ENCODE results near the gene PTPN20. TPM values are rescaled to one million over a fixed set of nuclear protein-coding genes. Genes with fewer than 3 reads are reported as not detected.

The PTPN20 gene
- total RNA-seq, 6 experiments from 2014 or later, result not detected

DNA sequence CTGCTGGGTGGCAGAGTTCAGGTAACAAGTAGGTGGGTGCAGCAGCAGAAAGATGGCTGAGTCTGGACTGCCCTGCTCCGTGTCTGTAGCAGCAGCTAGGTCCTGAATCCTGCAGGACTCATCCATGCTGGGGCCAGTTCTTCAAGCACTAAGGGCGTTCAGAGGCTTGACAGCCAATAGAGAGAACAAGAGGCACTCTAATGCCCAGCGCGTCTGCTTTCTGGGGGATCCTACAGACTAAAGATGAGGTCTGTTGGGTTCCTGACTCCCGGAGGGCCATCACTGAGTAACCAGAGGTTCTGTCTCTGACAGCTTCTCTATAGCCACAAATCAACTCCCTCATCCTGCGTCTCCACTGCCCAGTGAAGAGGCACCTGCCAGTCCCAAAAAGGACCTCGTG, 125.5 kb downstream of the PTPN20 start:
- H3K4me1 Mint-ChIP-seq (ENCODE audit: low read depth), result peaks cover 5% of the 10 kb centered on the region
- TF ChIP-seq, protein P1, sequence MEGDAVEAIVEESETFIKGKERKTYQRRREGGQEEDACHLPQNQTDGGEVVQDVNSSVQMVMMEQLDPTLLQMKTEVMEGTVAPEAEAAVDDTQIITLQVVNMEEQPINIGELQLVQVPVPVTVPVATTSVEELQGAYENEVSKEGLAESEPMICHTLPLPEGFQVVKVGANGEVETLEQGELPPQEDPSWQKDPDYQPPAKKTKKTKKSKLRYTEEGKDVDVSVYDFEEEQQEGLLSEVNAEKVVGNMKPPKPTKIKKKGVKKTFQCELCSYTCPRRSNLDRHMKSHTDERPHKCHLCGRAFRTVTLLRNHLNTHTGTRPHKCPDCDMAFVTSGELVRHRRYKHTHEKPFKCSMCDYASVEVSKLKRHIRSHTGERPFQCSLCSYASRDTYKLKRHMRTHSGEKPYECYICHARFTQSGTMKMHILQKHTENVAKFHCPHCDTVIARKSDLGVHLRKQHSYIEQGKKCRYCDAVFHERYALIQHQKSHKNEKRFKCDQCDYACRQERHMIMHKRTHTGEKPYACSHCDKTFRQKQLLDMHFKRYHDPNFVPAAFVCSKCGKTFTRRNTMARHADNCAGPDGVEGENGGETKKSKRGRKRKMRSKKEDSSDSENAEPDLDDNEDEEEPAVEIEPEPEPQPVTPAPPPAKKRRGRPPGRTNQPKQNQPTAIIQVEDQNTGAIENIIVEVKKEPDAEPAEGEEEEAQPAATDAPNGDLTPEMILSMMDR (IDR thresholded peaks at IDR 0.05), result no peak
- no peak for DNase-seq
- no peak overlapping the region for H3K4me3 Mint-ChIP-seq
- no peak overlapping the region for H3K27ac Mint-ChIP-seq
- H3K27me3 Mint-ChIP-seq (ENCODE audit: insufficient read depth), result peaks cover 44% of the 10 kb centered on the region
- H3K9me3 Mint-ChIP-seq, result no peaks in the 10 kb centered on the region
- H3K36me3 Mint-ChIP-seq (ENCODE audit: low read depth), result no peaks in the 10 kb centered on the region

DNA sequence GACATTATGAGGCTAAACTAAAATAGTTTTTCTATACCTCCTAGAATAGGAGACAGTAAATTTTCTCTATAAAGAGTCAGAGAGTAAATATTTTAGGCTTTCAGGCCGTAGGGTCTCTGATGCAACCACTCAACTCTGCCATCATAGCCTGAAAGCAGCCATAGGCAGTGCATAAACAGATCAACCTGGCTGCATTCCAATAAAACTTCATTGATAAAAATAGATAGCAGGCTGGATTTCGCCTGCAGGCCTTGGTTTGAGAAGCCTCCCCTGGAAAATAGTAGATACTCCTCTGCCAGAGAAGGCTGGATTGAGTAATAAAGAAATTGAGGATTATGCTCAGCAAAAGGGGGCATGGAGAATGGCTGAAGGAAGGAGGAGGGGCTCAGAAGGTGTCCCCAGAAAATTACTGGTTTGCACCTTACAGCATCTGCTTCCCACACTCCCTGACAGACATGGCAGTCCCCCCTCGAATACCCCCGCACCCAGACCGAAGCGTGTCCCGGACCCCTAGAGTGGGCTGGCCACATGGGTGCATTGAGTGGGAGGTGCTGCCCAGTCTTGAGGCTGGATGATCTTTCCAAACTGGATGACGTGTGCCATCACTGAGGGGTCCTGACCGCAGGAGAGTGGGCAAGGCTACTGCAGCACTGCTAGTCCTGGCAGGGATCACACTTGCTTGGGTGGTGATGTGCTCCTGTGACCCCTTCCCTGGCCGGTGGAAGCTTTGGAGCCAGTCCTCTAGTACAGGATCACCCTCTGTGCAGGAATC, 126.6 kb downstream of the PTPN20 start:
- H3K27ac Mint-ChIP-seq, result no peak overlapping the region
- H3K4me1 Mint-ChIP-seq (ENCODE audit: low read depth), result no peaks in the 10 kb centered on the region
- H3K27me3 Mint-ChIP-seq (ENCODE audit: insufficient read depth), result peaks cover 43% of the 10 kb centered on the region
- no peak for DNase-seq
- H3K4me3 Mint-ChIP-seq, result no peak overlapping the region
- H3K36me3 Mint-ChIP-seq (ENCODE audit: low read depth), result no peaks in the 10 kb centered on the region
- TF ChIP-seq, protein P1 (IDR thresholded peaks at IDR 0.05), result no peak
- no peaks in the 10 kb centered on the region for H3K9me3 Mint-ChIP-seq

DNA sequence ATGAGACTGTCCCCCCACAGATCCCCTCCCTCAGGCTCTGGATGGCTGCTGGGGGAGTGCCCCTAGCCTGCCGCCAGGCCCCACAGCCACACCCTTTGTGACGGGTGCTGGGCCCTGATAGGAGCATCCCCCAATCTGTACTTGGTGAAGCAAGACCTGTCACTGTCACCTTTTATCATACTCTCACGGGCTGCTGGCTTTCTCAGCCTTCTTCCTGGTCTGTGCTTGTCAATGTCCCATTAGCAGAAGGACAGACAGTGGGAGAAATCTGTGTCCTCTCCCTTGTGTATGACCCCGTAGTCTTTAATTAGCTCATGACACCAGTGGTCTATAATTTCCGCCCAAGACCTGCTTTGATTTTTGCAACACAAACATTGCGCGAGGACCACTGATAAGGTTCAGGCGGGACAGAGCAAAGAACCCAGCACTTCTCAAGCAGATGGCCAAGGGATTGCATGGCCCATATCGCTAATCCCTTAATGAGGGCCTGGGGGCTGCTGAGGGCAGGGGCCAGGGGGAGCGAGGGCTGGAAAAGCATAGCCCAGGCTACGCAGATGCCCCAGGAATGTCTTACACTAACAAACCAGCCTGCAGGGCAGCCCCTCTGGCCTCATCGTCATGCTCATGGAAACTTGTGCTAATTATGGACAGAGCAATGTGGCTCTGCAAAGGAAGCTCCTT, 127.8 kb downstream of the PTPN20 start:
- Mint-ChIP-seq H3K9me3 (no peaks in the 10 kb centered on the region), H3K27ac (no peak overlapping the region), H3K36me3 (ENCODE audit: low read depth) (no peaks in the 10 kb centered on the region), H3K27me3 (ENCODE audit: insufficient read depth) (peaks cover 32% of the 10 kb centered on the region), H3K4me1 (ENCODE audit: low read depth) (no peaks in the 10 kb centered on the region), H3K4me3 (no peak overlapping the region)
- TF ChIP-seq, protein P1 (IDR thresholded peaks at IDR 0.05), result no peak
- DNase-seq, result no peak

DNA sequence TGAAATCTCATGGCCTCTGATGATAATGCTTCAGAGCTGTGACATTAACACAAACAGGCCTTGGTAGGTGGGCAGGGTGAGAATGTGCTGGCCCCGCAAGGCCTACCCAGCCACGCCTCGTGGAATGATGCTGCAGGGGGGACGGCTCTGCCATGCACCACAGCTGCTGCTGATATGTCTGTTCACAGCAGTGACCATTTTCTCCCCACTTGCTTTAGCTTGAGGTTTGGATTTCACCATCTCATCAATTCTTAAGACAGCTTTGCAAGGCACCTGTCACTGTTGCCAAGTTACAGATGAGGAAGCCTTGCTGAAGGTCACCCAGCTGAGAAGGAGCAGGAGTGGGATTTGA, 128.3 kb downstream of the PTPN20 start:
- H3K9me3 Mint-ChIP-seq, result no peaks in the 10 kb centered on the region
- TF ChIP-seq, protein P1 (IDR thresholded peaks at IDR 0.05), result no peak
- no peaks in the 10 kb centered on the region for H3K4me1 Mint-ChIP-seq (ENCODE audit: low read depth)
- no peak for DNase-seq
- H3K27me3 Mint-ChIP-seq (ENCODE audit: insufficient read depth), result peaks cover 31% of the 10 kb centered on the region
- H3K4me3 Mint-ChIP-seq, result no peak overlapping the region
- no peaks in the 10 kb centered on the region for H3K36me3 Mint-ChIP-seq (ENCODE audit: low read depth)
- H3K27ac Mint-ChIP-seq, result no peak overlapping the region

DNA sequence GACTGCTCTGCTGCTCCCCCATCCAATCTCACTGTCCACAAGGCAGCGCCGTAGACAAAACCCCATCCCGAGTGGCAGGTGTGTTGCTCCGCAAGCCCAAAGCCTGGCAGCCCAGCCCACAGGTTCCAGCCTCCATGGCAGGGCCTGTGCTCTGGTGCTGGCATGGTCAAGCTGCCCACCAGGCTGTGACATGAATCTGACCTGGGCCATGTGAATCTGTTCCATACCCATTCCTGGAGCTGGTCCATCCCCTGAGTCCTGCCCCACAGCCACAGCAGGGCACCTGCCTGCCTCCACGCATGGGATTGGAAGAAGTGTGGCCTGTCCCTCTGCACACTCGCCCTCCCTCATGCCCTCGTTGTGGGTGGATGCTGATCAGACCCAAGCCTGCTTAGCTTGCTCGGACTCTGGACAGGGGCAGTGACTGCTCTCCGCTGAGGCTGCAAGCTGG, 128.8 kb downstream of the PTPN20 start:
- Mint-ChIP-seq H3K36me3 (ENCODE audit: low read depth) (no peaks in the 10 kb centered on the region), H3K4me1 (ENCODE audit: low read depth) (no peaks in the 10 kb centered on the region), H3K27ac (no peak overlapping the region), H3K9me3 (no peaks in the 10 kb centered on the region), H3K27me3 (ENCODE audit: insufficient read depth) (peaks cover 29% of the 10 kb centered on the region), H3K4me3 (no peak overlapping the region)
- TF ChIP-seq, protein P1 (IDR thresholded peaks at IDR 0.05), result no peak
- no peak for DNase-seq

Data from HFFc6 (cell line).